Duodenal mucosa (tissue), 2 donors: Measurements from ENCODE around the gene DQX1.
"Not testable (repeated sequence)": the region's sequence is repeated elsewhere in the genome, so short reads cannot be mapped to it uniquely, and the experiment has no call there.

Experiments
- H3K27ac ChIP-seq: one replicate; pipeline ENCODE4 v1.7.0; 2013; ENCODE audit warnings: low read depth, low read length
- H3K27me3 ChIP-seq, 2 donors: one replicate each; pipeline ENCODE4 v1.7.0; 2013; ENCODE audit warnings: low read length in 2 of 2, control low read depth in 1 of 2; ENCODE audit not compliant: insufficient read depth in 2 of 2, control insufficient read depth in 1 of 2
- H3K36me3 ChIP-seq, 2 donors: one replicate each; pipeline ENCODE4 v1.7.0; 2013; ENCODE audit warnings: low read length in 2 of 2, control low read depth in 1 of 2; ENCODE audit not compliant: insufficient read depth in 2 of 2, control insufficient read depth in 1 of 2
- H3K4me1 ChIP-seq, 2 donors: one replicate each; pipeline ENCODE4 v1.7.0; 2013; ENCODE audit warnings: low read length in 2 of 2, control low read depth in 1 of 2; ENCODE audit not compliant: insufficient read depth in 2 of 2, control insufficient read depth in 1 of 2
- H3K4me3 ChIP-seq, 2 donors: one replicate each; pipeline ENCODE4 v1.7.0; 2013; ENCODE audit warnings: low read length in 2 of 2, low read depth in 1 of 2
- H3K9ac ChIP-seq, 2 donors: one replicate each; pipeline ENCODE4 v1.7.0; 2013; ENCODE audit warnings: low read length in 2 of 2, low read depth in 1 of 2
- H3K9me3 ChIP-seq, 2 donors: one replicate each; pipeline ENCODE4 v1.7.0; 2013; ENCODE audit warnings: low read length in 2 of 2, control low read depth in 1 of 2; ENCODE audit not compliant: control insufficient read depth in 1 of 2

Gene DQX1

DNA sequence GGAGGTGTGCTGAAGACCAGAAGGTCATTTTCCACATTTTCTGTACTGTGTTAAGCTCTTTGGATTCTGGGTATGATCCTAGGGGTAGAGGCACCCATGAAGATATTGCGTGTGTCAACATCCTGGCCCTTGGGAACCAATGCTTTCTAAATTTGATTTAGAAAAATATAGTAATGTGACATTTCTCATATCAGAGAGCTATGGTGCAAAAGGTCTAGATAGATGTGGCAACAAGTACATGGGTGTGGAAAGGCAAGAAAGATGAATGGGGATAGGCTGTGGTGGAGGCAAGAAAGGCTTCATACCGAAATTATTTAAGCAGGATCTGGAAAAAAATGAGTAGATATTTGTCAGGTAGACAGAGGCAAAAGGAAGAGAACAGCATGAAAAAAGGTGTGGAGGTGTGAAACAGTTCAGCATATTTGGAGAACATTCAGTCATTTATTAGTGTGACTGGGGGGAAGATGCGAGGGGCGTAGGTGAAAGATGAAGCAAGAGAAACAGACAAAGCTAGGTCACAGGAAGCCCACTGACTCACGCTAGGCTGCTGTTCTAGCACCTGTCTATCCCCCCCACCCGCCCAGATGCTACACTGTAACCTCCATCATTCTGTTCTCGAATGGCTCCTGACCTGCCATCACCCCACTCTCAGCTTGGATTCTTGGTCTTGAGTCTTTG is 40.2 kb upstream of the DQX1 start:
- H3K27ac ChIP-seq, result no peak overlapping the region
- H3K4me1 ChIP-seq, result no peaks in the 10 kb centered on the region
- peaks cover 0 to 3% of the 10 kb centered on the region in 2 donors for H3K27me3 ChIP-seq
- H3K9ac ChIP-seq, result no peak overlapping the region
- H3K4me3 ChIP-seq, result no peak overlapping the region
- H3K9me3 ChIP-seq, result no peaks in the 10 kb centered on the region
- H3K36me3 ChIP-seq, result no peaks in the 10 kb centered on the region

DNA sequence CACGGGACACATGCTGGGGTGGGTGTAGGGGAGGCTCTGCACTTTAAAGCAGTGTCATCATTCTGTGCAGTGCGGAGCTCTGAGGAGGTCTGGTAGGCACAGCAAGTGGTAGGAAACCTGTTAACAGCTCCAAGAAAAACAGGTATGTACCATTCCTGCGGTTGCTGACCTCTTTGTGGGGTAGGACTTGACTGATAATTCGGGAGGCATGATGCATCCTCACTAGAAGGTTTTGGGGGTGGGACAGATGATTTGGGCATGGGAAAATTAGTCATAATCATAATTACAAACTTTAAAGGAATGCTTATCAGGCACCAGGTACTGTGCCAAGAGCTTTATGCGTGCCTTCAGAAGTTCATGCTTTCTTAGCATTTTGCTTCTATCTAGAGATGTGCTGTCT is 38.2 kb upstream of the DQX1 start:
- Histone ChIP-seq H3K27ac (no peak overlapping the region), H3K4me3 (no peak overlapping the region), H3K9me3 (no peaks in the 10 kb centered on the region), H3K27me3 (peaks cover 0 to 3% of the 10 kb centered on the region in 2 donors), H3K4me1 (peaks cover 0 to 7% of the 10 kb centered on the region in 2 donors), H3K36me3 (no peaks in the 10 kb centered on the region), H3K9ac (no peak overlapping the region)

DNA sequence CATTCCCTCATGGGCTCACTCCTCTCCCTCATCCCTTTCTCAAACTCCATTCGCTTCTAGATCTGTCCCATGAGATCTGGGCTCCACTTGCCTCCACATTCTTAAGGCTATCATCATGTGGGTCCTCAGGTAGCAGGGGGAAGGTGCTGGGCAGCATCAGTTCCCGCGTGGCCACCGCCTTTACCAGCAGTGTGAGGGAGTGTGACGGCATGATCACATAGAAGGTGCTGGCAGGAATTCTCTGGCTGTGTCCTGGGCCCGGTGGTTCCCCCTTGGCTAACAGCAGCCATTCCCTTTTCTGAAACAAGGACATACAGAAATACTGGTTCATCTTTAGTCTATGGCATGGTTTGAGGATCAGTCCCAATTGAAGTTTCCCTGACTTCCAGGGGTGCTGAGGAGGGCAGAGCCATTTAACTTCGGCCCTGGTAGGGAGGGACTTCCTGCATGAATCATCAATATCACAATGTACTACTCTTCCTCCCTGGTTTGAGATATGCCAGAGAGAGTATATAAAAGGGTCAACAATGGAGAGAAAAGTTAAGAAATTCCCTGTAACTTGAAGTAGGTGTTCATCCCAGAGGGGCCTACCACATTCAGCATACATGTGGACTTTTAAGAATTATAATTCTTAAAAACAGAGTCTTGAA is 36.2 kb upstream of the DQX1 start:
- Histone ChIP-seq H3K4me1 (peaks cover 0 to 15% of the 10 kb centered on the region in 2 donors), H3K4me3 (no peak overlapping the region), H3K9me3 (no peaks in the 10 kb centered on the region), H3K27me3 (no peaks in the 10 kb centered on the region), H3K9ac (no peak overlapping the region), H3K27ac (no peak overlapping the region), H3K36me3 (no peaks in the 10 kb centered on the region)

DNA sequence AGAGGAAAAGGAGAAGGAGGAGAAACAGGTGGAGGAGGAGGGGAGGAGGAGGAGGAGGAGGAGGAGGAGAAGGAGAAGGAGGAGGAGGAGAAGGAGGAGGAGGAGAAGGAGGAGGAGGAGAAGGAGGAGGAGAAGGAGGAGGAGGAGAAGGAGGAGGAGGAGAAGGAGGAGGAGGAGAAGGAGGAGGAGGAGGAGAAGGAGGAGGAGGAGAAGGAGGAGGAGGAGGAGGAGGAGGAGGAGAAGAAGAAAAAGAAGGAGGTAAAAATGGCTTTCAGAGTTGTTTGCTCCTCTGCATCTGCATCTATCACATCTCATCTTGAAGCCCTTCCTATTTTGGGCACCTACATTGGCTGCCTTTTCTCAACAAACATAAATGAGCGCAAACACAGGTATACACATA is 35.0 kb upstream of the DQX1 start:
- not testable (repeated sequence) for H3K9ac ChIP-seq, H3K4me3 ChIP-seq, H3K27ac ChIP-seq, H3K36me3 ChIP-seq, H3K27me3 ChIP-seq, H3K9me3 ChIP-seq
- H3K4me1 ChIP-seq, result peaks cover 5 to 15% of the 10 kb centered on the region in 2 donors

GRCh38 chr2:74560591-74560990 is 34.6 kb upstream of the DQX1 start:
- H3K27me3 ChIP-seq, result no peaks in the 10 kb centered on the region
- H3K9ac ChIP-seq, result no peak overlapping the region
- no peaks in the 10 kb centered on the region for H3K9me3 ChIP-seq
- H3K4me1 ChIP-seq, result peaks cover 9 to 19% of the 10 kb centered on the region in 2 donors
- H3K4me3 ChIP-seq, result no peak overlapping the region
- H3K27ac ChIP-seq, result no peak overlapping the region
- peaks cover 4 to 7% of the 10 kb centered on the region in 2 donors for H3K36me3 ChIP-seq

DNA sequence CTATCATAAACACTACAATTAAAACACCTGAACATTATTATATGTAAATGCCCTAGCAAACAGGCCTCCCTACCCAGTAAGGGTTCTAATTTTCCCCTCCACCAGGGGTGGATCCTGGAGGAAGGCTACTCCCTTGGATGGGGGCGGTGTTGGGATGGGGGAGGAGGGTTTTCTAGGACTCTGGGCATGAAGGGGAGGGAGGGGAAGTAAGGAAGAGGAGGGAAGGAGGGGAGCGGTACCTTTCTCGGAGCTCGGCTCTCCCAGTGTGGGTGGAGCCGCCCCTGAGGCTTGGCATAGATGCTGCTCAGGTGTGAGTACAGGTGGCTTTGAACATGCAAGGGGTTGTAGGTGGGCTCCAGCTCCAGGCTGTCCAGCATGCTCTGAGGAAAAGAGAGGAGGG is 33.9 kb upstream of the DQX1 start:
- Histone ChIP-seq H3K9ac (no peak overlapping the region), H3K4me3 (no peak overlapping the region), H3K36me3 (peaks cover 4 to 7% of the 10 kb centered on the region in 2 donors), H3K9me3 (no peaks in the 10 kb centered on the region), H3K27ac (no peak overlapping the region), H3K27me3 (no peaks in the 10 kb centered on the region), H3K4me1 (peaks cover 16 to 20% of the 10 kb centered on the region in 2 donors)

DNA sequence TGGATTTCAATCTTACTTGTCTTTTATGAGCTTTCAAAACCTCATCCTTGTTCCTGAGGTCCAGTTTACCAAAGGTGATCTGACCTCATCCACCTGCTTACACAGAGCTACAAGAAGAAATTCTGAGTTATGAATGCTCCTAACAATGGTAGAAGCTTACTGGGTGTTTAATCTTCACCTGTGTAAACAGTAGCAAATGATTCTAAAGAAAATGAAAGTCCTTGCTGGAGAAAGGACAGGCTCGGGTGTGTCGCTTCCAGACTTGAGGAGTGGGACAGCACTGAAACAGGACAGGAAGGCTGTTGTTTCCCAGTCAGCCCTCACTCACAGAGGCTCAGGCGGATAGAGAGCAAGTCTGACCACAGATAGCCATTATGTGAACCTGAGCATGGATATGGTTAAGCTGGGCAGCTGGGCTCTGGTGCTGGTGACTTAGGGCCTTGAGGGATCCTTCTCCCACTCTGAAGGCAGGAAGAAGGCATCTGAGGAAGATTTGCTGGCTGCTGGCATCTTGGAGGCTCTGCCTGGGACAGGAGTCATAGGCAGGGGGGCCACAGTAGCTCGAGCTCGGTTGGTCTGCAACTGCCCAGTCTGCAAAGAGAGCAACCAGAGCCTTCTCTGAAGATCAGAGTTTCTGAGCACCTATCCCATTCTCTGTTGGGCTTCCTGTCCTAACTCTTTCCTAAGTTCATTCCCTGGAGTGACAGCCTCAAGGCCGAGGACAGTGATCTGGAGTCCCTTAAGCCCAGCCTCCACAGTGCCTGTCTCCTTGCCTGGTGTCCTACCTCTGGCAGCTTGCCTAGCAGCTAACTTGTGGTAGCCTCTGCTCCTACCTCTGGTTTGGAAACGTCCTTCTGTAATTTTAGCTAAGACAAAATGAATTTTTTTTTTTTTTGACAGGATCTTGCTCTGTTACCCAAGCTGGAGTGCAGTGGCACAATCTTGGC is 32.5 kb upstream of the DQX1 start:
- H3K9ac ChIP-seq, result no peak overlapping the region
- H3K4me1 ChIP-seq, result peaks cover 20 to 23% of the 10 kb centered on the region in 2 donors
- no peak overlapping the region for H3K27ac ChIP-seq
- H3K9me3 ChIP-seq, result no peaks in the 10 kb centered on the region
- H3K36me3 ChIP-seq, result peaks cover 4 to 7% of the 10 kb centered on the region in 2 donors
- no peak overlapping the region for H3K4me3 ChIP-seq
- H3K27me3 ChIP-seq, result no peaks in the 10 kb centered on the region

- Histone ChIP-seq H3K36me3 (peaks cover 4 to 7% of the 10 kb centered on the region in 2 donors), H3K4me1 (peaks cover 20 to 26% of the 10 kb centered on the region in 2 donors), H3K27ac (no peak overlapping the region), H3K4me3 (no peak overlapping the region), H3K9me3 (no peaks in the 10 kb centered on the region), H3K9ac (no peak overlapping the region), H3K27me3 (no peaks in the 10 kb centered on the region)
These were observed 30.9 kb upstream of the DQX1 start for GRCh38 chr2:74556831-74557370.

DNA sequence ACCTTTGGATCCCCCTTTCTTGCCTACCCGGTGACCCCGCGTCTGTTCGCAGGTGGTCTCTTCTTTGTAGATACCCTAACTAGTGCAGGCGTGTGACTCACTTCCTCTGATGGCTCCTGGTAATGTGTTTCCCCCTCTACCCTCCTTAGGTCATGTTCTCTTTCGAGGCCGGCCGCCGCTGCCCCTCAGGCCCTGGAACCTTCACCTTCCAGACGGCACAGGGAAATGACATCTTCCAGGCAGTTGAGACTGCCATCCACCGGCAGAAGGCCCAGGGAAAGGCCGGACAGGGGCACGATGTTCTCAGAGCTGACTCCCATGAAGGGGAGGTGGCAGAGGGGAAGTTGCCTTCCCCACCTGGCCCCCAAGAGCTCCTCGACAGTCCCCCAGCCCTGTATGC is 30.1 kb upstream of the DQX1 start:
- Histone ChIP-seq H3K27ac (no peak overlapping the region), H3K36me3 (peaks cover 4 to 7% of the 10 kb centered on the region in 2 donors), H3K4me3 (peak overlapping the region in 1 of 2 donors; percentile 94), H3K4me1 (peaks cover 20 to 26% of the 10 kb centered on the region in 2 donors), H3K9me3 (no peaks in the 10 kb centered on the region), H3K9ac (no peak overlapping the region), H3K27me3 (no peaks in the 10 kb centered on the region)
